Neural cell (in vitro differentiated cells): ENCODE data around the gene CDCA3. TPM values are rescaled to one million over a fixed set of nuclear protein-coding genes. Genes with fewer than 3 reads are reported as not detected.

ENCODE experiments used
- H2AFZ ChIP-seq: fragments of 200-600, 300-800 bp; sonication (generic), shearing (Covaris generic); 2 replicates; pipeline ENCODE4 v1.6.0; 2014; ENCODE audit warnings: low read depth, mild to moderate bottlenecking, antibody characterized with exemption, low read length, moderate library complexity
- H3F3A ChIP-seq: fragments of 200-600 bp; shearing (Covaris generic); 2 replicates; pipeline ENCODE4 v1.6.1; 2016; ENCODE audit warnings: mild to moderate bottlenecking, moderate library complexity, mixed read lengths, antibody characterized with exemption, low read length; ENCODE audit not compliant: insufficient read depth, poor library complexity, severe bottlenecking
- H3K27ac ChIP-seq: fragments of 200-600, 300-800 bp; sonication (generic), shearing (Covaris generic); 2 replicates; pipeline ENCODE4 v1.5.1; 2014; ENCODE audit warnings: mild to moderate bottlenecking, low read length, moderate library complexity
- H3K27me3 ChIP-seq: fragments of 300-800, 200-600 bp; sonication (generic), shearing (Covaris generic); 2 replicates; pipeline ENCODE4 v1.6.0; 2014; ENCODE audit warnings: mild to moderate bottlenecking, low read depth, low read length, moderate library complexity; ENCODE audit not compliant: insufficient read depth
- H3K36me3 ChIP-seq: fragments of 300-800, 200-600 bp; sonication (generic), shearing (Covaris generic); 2 replicates; pipeline ENCODE4 v1.5.1; 2014; ENCODE audit warnings: mild to moderate bottlenecking, antibody characterized with exemption, low read length, moderate library complexity; ENCODE audit not compliant: insufficient read depth
- H3K4me2 ChIP-seq: fragments of 300-800, 200-600 bp; sonication (generic), shearing (Covaris generic); 2 replicates; pipeline ENCODE4 v1.6.0; 2014; ENCODE audit warnings: mild to moderate bottlenecking, low read length
- H3K4me3 ChIP-seq: fragments of 300-800, 200-600 bp; sonication (generic), shearing (Covaris generic); 2 replicates; pipeline ENCODE4 v1.5.1; 2014; ENCODE audit warnings: mild to moderate bottlenecking, low read length, moderate library complexity
- H3K79me2 ChIP-seq: fragments of 200-600 bp; shearing (Covaris generic); replicated peaks from 2 replicates; pipeline ENCODE4 v1.6.0; 2014; ENCODE audit warnings: mild to moderate bottlenecking, low read length, moderate library complexity; ENCODE audit not compliant: insufficient read depth
- H3K9ac ChIP-seq: fragments of 300-800, 200-600 bp; sonication (generic), shearing (Covaris generic); 2 replicates; pipeline ENCODE4 v1.6.1; 2016; ENCODE audit warnings: mild to moderate bottlenecking, low read length, mixed read lengths
- H3K9me2 ChIP-seq: fragments of 200-600 bp; shearing (Covaris generic); 2 replicates; pipeline ENCODE4 v1.6.1; 2016; ENCODE audit warnings: mild to moderate bottlenecking, low read length, mixed read lengths; ENCODE audit not compliant: insufficient read depth
- H3K9me3 ChIP-seq: fragments of 200-600, 300-800 bp; sonication (generic), shearing (Covaris generic); 2 replicates; pipeline ENCODE4 v1.6.1; 2016; ENCODE audit warnings: mild to moderate bottlenecking, mixed run types, low read length, moderate library complexity, mixed read lengths
- H4K20me1 ChIP-seq: fragments of 200-600 bp; shearing (Covaris generic); 2 replicates; pipeline ENCODE4 v1.6.1; 2016; ENCODE audit warnings: mild to moderate bottlenecking, mixed run types; ENCODE audit not compliant: insufficient read depth
- CTCF ChIP-seq: fragments of 450-650 bp; IDR thresholded peaks from 2 replicates; pipeline ENCODE4 v1.5.1; 2014; ENCODE audit warnings: antibody characterized with exemption, mild to moderate bottlenecking, moderate library complexity; ENCODE audit not compliant: poor library complexity, severe bottlenecking
- EP300 ChIP-seq: fragments of 450-650 bp; conservative IDR thresholded peaks from 2 replicates; pipeline ENCODE4 v1.6.1; 2014; ENCODE audit warnings: antibody characterized with exemption, mild to moderate bottlenecking, moderate library complexity; ENCODE audit not compliant: poor library complexity, severe bottlenecking
- EZH2 ChIP-seq: fragments of 200-600, 300-800 bp; shearing (Covaris generic), sonication (generic); IDR thresholded peaks from 2 replicates; pipeline ENCODE4 v1.6.1; 2014; ENCODE audit warnings: antibody characterized with exemption, low read length, borderline replicate concordance, mild to moderate bottlenecking; ENCODE audit not compliant: insufficient read depth, poor library complexity, severe bottlenecking
- MXI1 ChIP-seq: fragments of 450-650 bp; conservative IDR thresholded peaks from 2 replicates; pipeline ENCODE4 v1.6.1; 2014; ENCODE audit warnings: antibody characterized with exemption, mild to moderate bottlenecking; ENCODE audit not compliant: poor library complexity, severe bottlenecking
- POLR2AphosphoS5 ChIP-seq: IDR thresholded peaks from 2 replicates; pipeline ENCODE4 v1.6.1; 2012
- RAD21 ChIP-seq: fragments of 450-650 bp; conservative IDR thresholded peaks from 2 replicates; pipeline ENCODE4 v1.6.1; 2014; ENCODE audit warnings: antibody characterized with exemption, mild to moderate bottlenecking, moderate library complexity
- REST ChIP-seq: IDR thresholded peaks from 2 replicates; pipeline ENCODE4 v1.6.1; 2012; ENCODE audit warnings: borderline replicate concordance
- SMC3 ChIP-seq: fragments of 450-650 bp; conservative IDR thresholded peaks from 2 replicates; pipeline ENCODE4 v1.6.1; 2014; ENCODE audit warnings: antibody characterized with exemption, mild to moderate bottlenecking, moderate library complexity; ENCODE audit not compliant: poor library complexity
- TAF1 ChIP-seq: IDR thresholded peaks from 2 replicates; pipeline ENCODE4 v1.6.1; 2012; ENCODE audit warnings: low read depth
- polyA plus RNA-seq: library from polyadenylated mRNA; depleted of rRNA; stranded (reverse); fragments of >200 nt; gene quantifications from 2 replicates; pipeline ENCODE4 v1.2.3, GENCODE V29; 2014

The CDCA3 gene
- polyA plus RNA-seq, 1 donor from 2014 or later: 7.3 TPM

- peaks cover 10% of the 10 kb centered on the region for H3F3A ChIP-seq
- H3K27ac ChIP-seq: peak overlapping the region; percentile 44
- H2AFZ ChIP-seq: no peak overlapping the region
- H3K27me3 ChIP-seq: no peaks in the 10 kb centered on the region
- H3K79me2 ChIP-seq: peaks cover 25% of the 10 kb centered on the region
- no peak for TF ChIP-seq MXI1
- TF ChIP-seq SMC3: no peak
- no peak for TF ChIP-seq REST
- no peak for TF ChIP-seq POLR2AphosphoS5
- no peak for TF ChIP-seq EZH2
- TF ChIP-seq EP300: no peak
- TF ChIP-seq CTCF: no peak
- TF ChIP-seq TAF1: no peak
- TF ChIP-seq RAD21: no peak
- H3K4me2 ChIP-seq: no peak overlapping the region
- peak overlapping the region; percentile 52 for H3K9ac ChIP-seq
- H4K20me1 ChIP-seq: no peaks in the 10 kb centered on the region
- H3K9me3 ChIP-seq: no peaks in the 10 kb centered on the region
- H3K9me2 ChIP-seq: no peaks in the 10 kb centered on the region
- H3K36me3 ChIP-seq: no peaks in the 10 kb centered on the region
- H3K4me3 ChIP-seq: peak overlapping the region; percentile 70
Measured at GRCh38 chr12:6824085-6824775, 26.9 kb downstream of the CDCA3 start.

- H2AFZ ChIP-seq: no peak overlapping the region
- peak overlapping the region; percentile 70 for H3K4me3 ChIP-seq
Measured at GRCh38 chr12:6823182-6824084, 27.7 kb downstream of the CDCA3 start.

More at GRCh38 chr12:6823182-6824084, 27.7 kb downstream of the CDCA3 start:
- Histone ChIP-seq H3K9ac (peak overlapping the region; percentile 88), H3K9me3 (no peaks in the 10 kb centered on the region), H3F3A (peaks cover 10% of the 10 kb centered on the region), H3K9me2 (no peaks in the 10 kb centered on the region), H3K27ac (no peak overlapping the region), H3K4me2 (no peak overlapping the region), H4K20me1 (no peaks in the 10 kb centered on the region), H3K27me3 (no peaks in the 10 kb centered on the region), H3K36me3 (no peaks in the 10 kb centered on the region), H3K79me2 (peaks cover 25% of the 10 kb centered on the region)
- TF ChIP-seq TAF1: no peak
